ENCODE results near the gene INTS11. TPM values are rescaled to one million over a fixed set of nuclear protein-coding genes. Genes with fewer than 3 reads are reported as not detected.

INTS11 gene
- total and polyA plus RNA-seq, 2 experiments from 2014 or later: 75.8 to 124 TPM

DNA sequence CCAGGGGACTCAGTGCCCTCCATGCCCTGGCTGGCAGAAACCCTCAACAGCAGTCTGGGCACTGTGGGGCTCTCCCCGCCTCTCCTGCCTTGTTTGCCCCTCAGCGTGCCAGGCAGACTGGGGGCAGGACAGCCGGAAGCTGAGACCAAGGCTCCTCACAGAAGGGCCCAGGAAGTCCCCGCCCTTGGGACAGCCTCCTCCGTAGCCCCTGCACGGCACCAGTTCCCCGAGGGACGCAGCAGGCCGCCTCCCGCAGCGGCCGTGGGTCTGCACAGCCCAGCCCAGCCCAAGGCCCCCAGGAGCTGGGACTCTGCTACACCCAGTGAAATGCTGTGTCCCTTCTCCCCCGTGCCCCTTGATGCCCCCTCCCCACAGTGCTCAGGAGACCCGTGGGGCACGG is 3.8 kb upstream of the INTS11 start:
- Histone ChIP-seq H3K4me3 (no peak overlapping the region), H3K4me1 (ENCODE audit: low read depth) (peaks cover 8% of the 10 kb centered on the region), H3K9me3 (ENCODE audit: low read depth) (no peaks in the 10 kb centered on the region), H3K36me3 (peaks cover 3% of the 10 kb centered on the region), H3K27me3 (no peaks in the 10 kb centered on the region), H3K27ac (no peak overlapping the region)
- TF ChIP-seq CTCF (IDR thresholded peaks at IDR 0.05; ENCODE audit: low read depth, low read length): no peak
- no peak for DNase-seq (ENCODE audit: low read depth in 1 of 2, low spot score in 1 of 2)

GRCh38 chr1:1327291-1327690 is 2.8 kb upstream of the INTS11 start:
- DNase-seq (ENCODE audit: low read depth in 1 of 2, low spot score in 1 of 2): no peak
- H3K36me3 ChIP-seq: peaks cover 3% of the 10 kb centered on the region
- TF ChIP-seq CTCF (IDR thresholded peaks at IDR 0.05; ENCODE audit: low read depth, low read length): no peak
- no peaks in the 10 kb centered on the region for H3K9me3 ChIP-seq (ENCODE audit: low read depth)
- H3K4me1 ChIP-seq (ENCODE audit: low read depth): peaks cover 9% of the 10 kb centered on the region
- H3K4me3 ChIP-seq: no peak overlapping the region
- no peaks in the 10 kb centered on the region for H3K27me3 ChIP-seq
- no peak overlapping the region for H3K27ac ChIP-seq

DNA sequence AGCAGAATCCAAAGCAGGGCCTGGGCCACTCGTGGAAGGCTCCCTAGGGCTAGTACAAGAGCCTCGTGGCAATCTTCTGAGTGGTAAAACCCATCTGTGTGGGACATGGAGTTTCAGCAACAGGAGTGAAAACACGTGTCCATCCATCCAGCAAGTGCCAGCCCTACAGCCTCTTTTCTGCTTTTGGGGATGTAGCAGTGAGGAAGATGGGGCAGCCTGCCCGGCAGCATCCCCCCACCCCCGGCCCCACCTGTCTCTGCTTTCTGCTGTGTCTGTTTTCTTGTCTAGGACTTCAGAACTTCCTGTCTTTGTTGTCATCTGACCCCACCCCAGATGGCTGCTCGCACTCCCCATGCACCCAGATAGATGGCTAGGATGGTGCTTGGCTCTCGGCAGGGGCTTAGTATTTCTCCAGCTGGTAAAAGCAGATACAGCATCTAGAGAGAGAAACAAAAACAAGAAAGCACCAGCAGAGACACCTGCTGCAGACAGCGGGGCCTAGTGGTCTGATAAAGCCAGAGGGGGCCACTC is 1.7 kb upstream of the INTS11 start:
- Histone ChIP-seq H3K4me1 (ENCODE audit: low read depth) (peaks cover 9% of the 10 kb centered on the region), H3K4me3 (no peak overlapping the region), H3K9me3 (ENCODE audit: low read depth) (no peaks in the 10 kb centered on the region), H3K36me3 (peaks cover 3% of the 10 kb centered on the region), H3K27ac (no peak overlapping the region), H3K27me3 (no peaks in the 10 kb centered on the region)
- DNase-seq (ENCODE audit: low read depth in 1 of 2, low spot score in 1 of 2): no peak
- no peak for TF ChIP-seq CTCF (IDR thresholded peaks at IDR 0.05; ENCODE audit: low read depth, low read length)

DNA sequence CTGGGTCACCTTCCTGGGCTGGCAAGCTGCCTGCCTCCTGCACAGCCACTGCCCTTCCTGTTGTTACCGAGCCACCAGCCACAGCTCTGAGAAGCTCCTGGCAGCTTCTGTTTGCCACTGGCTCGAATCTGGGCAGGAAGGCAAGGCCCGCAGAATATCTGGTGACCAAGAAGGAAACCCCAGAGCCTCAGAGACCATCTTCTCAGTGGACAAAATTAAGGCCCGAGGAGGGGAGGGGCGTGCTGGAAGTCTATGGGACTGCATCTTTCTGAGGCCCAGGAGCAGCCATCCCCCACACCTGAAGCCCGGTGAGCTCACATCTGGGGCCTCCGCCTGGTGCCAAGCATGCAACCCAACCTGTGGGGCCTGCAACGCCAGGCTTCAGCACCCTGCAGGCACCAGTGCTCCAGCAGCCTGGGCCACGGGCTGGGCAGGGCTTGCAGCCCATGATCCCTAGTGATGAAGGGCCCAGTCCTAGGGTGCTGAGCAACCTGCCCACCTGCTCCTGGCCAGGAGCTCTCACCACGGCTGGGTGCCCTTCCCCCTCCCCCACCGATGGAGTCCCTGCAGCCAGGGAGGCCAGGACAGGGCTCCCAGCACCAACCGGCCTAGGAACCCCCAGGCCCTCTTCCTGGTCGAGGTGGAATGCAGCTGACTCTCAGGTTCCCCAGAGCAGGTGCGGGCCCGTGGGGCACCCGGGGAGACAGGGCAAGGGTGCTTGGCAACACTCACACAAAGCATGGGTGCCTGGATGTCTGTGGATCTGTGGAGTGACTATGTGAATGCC is 1.0 kb upstream of the INTS11 start:
- no peak for DNase-seq (ENCODE audit: low read depth in 1 of 2, low spot score in 1 of 2)
- H3K9me3 ChIP-seq (ENCODE audit: low read depth): no peaks in the 10 kb centered on the region
- peak overlapping the region; percentile 69 for H3K27ac ChIP-seq
- TF ChIP-seq CTCF (IDR thresholded peaks at IDR 0.05; ENCODE audit: low read depth, low read length): no peak
- H3K27me3 ChIP-seq: no peaks in the 10 kb centered on the region
- peaks cover 9% of the 10 kb centered on the region for H3K4me1 ChIP-seq (ENCODE audit: low read depth)
- H3K4me3 ChIP-seq: peak overlapping the region; percentile 98
- H3K36me3 ChIP-seq: peaks cover 3% of the 10 kb centered on the region

GRCh38 chr1:1324084-1324523 is 356 bp downstream of the INTS11 start:
- Histone ChIP-seq H3K36me3 (peaks cover 4% of the 10 kb centered on the region), H3K27ac (no peak overlapping the region), H3K9me3 (ENCODE audit: low read depth) (no peaks in the 10 kb centered on the region), H3K27me3 (no peaks in the 10 kb centered on the region), H3K4me1 (ENCODE audit: low read depth) (peaks cover 9% of the 10 kb centered on the region), H3K4me3 (peak overlapping the region; percentile 98)
- no peak for TF ChIP-seq CTCF (IDR thresholded peaks at IDR 0.05; ENCODE audit: low read depth, low read length)
- DNase-seq (ENCODE audit: low read depth in 1 of 2, low spot score in 1 of 2): no peak

All from cardiac muscle cell (in vitro differentiated cells and primary cell).